ENCODE results near the gene OSBPL2.

GRCh38 chr20:62229667-62230066, 8.7 kb upstream of the OSBPL2 start:
- no peak for TF ChIP-seq POLR2A (IDR thresholded peaks at IDR 0.05)
- TF ChIP-seq CTCF (IDR thresholded peaks at IDR 0.05), result no peak
